Spleen (tissue), 7 donors: ENCODE data around the gene C11orf71.

Experiments
- CTCF ChIP-seq, 11 experiments: fragments of 200-600 bp in 7 of 11; fragments of 450-650 bp in 4 of 11; sonication (generic) in 4 of 11; IDR thresholded peaks in 8 of 11; conservative IDR thresholded peaks in 3 of 11; 1 replicate in 7 of 11; 2 replicates in 4 of 11; pipeline versions ENCODE4 v1.4.0 to v1.8.0; 2016 to 2021; ENCODE audit warnings: antibody characterized with exemption in 11 of 11, inconsistent platforms in 4 of 11, mild to moderate bottlenecking in 1 of 11
- POLR2A ChIP-seq, 3 donors: fragments of 450-650 bp; IDR thresholded peaks; one replicate each; pipeline ENCODE4 v1.5.1; 2017; ENCODE audit warnings: antibody characterized with exemption in 3 of 3, mild to moderate bottlenecking in 1 of 3
- POLR2AphosphoS5 ChIP-seq, 3 donors: sonication (generic); formaldehyde crosslinking; IDR thresholded peaks; one replicate each; pipeline ENCODE4 v1.5.1; 2017; ENCODE audit warnings: antibody characterized with exemption in 3 of 3
- donor health status: DM: no; HTN: no; CAD: no; lungs with moderate emphysema.
- donor health status: DM: no; HTN: no; CAD: no.
- donor health status: DM: no; HTN: no; CAD: no.

GRCh38 chr11:114368918-114369680 is 31.2 kb downstream of the C11orf71 start:
- TF ChIP-seq CTCF (IDR thresholded peaks at IDR 0.05 in 8 of 11, conservative IDR thresholded peaks at IDR 0.05 in 3 of 11) (no peak), POLR2AphosphoS5 (IDR thresholded peaks at IDR 0.05) (no peak), POLR2A (IDR thresholded peaks at IDR 0.05) (no peak)
